ENCODE data around the gene ARHGAP27.
"Not testable (repeated sequence)": the region's sequence is repeated elsewhere in the genome, so short reads cannot be mapped to it uniquely, and the experiment has no call there.

DNA sequence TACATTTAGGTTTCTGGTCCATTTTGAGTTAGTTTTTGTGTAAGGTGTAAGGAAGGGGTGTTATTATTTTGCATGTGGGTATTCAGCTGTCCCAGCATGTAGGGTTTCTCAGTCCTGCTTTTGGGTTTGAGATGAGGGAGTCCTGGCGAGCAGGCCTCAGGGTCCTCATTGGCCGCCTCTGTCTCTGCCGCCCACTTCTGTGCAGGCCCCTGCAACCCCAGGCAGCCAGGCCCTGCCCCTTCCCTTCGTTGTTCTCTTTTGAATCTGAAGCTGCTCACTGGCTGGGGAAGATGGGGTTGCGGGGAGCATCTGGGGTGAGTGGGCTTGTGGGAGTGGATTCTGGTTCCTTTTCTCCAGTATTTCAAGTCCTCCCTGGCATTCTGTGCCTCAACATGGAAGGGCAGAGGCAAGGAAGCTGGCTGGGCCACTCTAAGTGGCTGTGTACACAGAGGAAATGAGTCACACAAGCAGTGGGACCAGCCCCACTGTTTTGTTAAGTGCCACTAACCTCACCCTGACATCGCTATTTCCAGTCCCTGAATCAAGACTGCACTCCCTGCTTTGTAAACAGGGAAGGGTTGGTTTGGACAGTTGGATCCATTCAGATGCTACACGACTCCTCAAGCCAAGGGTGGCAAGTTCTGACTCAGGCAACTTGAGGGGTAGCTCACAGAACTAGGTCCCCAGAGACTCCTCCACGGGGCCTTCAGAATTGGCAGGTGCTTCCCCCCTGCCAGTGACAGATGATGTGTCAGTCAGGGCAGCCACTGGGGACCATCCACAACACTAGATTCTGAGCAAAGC is 29.1 kb upstream of the ARHGAP27 start:
- TF ChIP-seq, protein P1, sequence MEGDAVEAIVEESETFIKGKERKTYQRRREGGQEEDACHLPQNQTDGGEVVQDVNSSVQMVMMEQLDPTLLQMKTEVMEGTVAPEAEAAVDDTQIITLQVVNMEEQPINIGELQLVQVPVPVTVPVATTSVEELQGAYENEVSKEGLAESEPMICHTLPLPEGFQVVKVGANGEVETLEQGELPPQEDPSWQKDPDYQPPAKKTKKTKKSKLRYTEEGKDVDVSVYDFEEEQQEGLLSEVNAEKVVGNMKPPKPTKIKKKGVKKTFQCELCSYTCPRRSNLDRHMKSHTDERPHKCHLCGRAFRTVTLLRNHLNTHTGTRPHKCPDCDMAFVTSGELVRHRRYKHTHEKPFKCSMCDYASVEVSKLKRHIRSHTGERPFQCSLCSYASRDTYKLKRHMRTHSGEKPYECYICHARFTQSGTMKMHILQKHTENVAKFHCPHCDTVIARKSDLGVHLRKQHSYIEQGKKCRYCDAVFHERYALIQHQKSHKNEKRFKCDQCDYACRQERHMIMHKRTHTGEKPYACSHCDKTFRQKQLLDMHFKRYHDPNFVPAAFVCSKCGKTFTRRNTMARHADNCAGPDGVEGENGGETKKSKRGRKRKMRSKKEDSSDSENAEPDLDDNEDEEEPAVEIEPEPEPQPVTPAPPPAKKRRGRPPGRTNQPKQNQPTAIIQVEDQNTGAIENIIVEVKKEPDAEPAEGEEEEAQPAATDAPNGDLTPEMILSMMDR (IDR thresholded peaks at IDR 0.05) = not testable (repeated sequence)
- not testable (repeated sequence) for TF ChIP-seq POLR2A (IDR thresholded peaks at IDR 0.05)
